VCaP (cell line): ENCODE results near the gene DNASE1.
"Not testable (repeated sequence)": the region's sequence is repeated elsewhere in the genome, so short reads cannot be mapped to it uniquely, and the experiment has no call there.

ENCODE experiments used
- H3K27ac ChIP-seq: fragments of 450-650 bp; 2 replicates; pipeline ENCODE4 v1.5.1; 2017
- CTCF ChIP-seq: fragments of 450-650 bp; conservative IDR thresholded peaks from 2 replicates; pipeline ENCODE4 v1.5.1; 2017; ENCODE audit warnings: mild to moderate bottlenecking, moderate library complexity

Gene DNASE1

GRCh38 chr16:3654249-3654991 lies at the start of gene DNASE1:
Gene DNASE1, plus strand, starts transcription at chr16:3654691. Its CDS starts 683 bp downstream, at chr16:3655374.
- TF ChIP-seq CTCF, result peak; percentile 67
- H3K27ac ChIP-seq, result no peak within 1 kb of the TSS; the same call in 1 of the 2 replicates

DNA sequence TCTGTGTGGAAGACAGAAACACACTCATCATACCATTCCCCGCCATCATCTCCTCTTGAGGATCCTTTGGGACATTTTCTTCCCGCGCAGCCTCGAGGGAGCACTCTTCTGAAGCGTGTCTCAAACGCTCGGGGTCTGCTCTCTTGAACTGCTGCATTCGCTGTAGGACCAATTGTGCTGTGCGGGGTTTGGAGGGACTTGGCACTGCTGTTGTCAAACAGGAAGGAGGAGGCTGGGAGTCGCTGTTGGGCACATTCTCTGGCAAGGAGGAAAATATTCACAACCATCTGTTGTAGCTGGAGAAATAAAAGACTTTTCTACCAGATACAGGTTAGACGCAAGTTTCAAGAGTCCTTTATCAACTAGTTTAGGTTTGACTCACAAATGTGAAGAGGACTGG lies 48.0 kb upstream of the DNASE1 start:
- no peak overlapping the region for H3K27ac ChIP-seq
- no peak for TF ChIP-seq CTCF

DNA sequence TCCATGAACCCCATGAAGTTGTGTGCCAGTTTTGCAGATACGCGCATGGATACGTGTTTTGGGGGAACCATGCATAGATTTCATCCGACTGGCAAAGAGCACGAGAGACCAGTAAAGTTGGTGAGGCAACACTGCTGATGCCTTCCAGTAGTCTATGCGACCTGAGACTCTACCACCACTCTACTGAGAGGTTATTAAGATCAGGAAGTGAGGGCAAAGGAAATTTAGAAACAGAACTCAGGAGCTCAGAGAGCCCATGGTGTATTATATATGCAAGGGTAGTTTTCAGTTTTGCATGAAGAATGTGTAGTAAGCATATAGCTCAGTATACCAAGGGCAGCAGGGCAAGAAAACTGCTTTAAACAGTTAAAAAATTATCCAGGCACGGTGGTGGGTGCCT lies 47.3 kb upstream of the DNASE1 start:
- H3K27ac ChIP-seq, result no peak overlapping the region
- TF ChIP-seq CTCF, result no peak

DNA sequence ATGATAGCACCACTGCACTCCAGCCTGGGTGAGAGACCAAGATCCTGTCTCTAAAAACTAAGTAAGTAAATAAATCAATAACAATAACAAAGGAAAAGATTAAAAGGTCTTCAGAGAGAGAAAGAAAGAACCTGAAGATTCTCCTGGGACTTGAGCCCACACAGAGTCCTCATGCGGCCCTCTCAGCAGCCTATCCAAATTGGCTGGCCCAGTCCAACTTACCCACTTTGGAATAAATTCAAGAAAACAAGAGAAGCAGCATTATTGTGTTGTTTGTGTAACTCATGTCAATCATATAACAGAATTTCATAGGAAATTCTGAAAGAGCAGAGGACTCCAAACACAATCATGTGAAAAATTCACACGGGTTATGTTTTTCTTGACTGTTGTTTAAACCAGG lies 46.9 kb upstream of the DNASE1 start:
- TF ChIP-seq CTCF, result no peak
- no peak overlapping the region for H3K27ac ChIP-seq

DNA sequence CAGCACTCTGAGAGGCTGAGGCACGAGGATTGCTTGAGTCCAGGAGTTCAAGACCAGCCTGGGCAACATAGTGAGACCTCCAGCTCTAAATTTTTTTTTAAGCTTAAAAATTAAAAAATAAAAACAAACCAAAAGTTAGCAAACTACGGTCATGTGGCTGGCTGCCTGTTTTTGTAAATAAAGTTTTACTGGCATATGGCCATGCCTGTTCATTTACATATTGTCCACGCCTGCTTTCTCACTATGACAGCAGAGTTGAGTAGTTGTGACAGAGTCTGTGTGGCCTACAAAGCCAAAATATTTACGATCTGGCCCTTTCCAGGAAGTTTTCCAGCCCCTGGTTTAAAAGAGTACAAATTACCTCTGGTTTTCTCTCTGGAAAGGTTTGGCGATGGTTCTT lies 46.4 kb upstream of the DNASE1 start:
- H3K27ac ChIP-seq, result no peak overlapping the region
- no peak for TF ChIP-seq CTCF

DNA sequence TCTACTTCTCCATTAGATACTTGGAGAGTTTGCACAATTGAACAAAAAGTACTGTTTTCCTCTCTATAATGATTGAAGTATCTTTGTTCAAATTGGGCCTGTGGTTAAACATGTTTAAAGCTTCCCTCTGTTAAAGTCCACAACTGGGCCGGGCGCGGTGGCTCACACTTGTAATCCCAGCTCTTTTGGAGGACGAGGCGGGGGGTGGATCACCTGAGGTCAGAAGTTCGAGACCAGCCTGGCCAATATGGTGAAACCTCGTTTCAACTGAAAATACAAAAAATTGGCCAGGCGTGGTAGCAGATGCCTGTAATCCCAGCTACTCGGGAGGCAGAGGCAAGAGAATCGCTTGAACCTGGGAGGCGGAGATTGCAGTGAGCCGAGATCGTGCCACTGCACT lies 45.5 kb upstream of the DNASE1 start:
- H3K27ac ChIP-seq, result not testable (repeated sequence)

DNA sequence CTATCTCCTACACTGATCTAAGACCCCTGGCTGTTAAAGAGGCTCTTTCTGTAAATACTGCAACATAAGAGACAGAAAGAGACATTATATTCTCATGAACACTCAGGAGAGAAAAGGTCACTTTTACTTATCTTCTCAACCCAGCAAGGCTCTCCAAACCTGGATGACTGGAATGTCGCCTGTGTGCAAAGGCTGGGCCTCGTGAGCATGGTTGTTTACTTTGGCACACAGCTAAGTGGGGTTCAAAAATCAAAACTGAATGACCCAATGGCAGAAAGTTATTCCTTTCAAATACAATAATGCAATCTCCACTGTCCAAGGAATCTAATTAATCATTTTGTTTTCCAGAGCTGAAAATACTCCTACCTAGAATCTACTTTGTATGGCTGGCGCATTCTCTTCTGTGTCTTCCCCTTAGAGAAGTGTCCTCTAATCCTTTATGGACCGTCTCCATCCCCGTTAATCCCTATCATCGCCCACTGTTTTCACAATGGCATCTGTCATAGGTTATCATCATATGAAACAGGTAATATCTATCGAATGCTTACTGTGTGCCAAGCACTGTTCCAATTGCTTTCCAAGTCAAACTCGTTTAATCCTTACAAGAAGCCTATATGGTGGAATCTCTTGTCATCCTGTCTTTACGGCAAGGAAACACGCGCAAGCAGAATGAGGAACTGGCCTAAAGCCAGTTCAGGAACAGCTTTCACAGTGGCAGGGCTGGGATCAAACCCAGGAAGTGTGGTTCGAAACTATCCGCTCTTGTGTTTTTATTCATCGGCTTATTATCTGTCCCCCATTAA lies 44.4 kb upstream of the DNASE1 start:
- H3K27ac ChIP-seq, result peak overlapping the region; percentile 68
- TF ChIP-seq CTCF, result no peak

DNA sequence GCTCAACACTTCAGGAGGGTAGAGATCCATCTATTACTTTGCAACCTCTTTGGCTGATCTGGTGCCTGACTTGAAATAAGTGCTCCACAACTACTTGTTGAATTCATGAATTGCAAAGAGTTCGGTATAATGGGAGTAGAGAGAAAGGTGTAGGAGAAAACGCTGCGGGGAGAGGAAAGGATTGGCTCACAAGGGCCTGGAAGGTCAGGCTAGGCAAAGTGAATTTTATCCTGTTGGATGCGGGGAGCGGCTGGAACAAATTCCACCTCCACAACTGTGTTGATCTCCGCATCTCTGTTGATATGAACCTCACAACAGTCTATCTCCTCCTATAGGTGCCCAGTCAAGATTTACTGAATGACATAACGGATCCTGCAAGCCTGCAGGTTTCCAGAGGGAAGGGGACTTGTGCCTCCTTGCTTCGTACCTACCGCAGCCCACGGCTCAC lies 43.8 kb upstream of the DNASE1 start:
- peak overlapping the region; percentile 68 for H3K27ac ChIP-seq

More for the DNA sequence above, 43.8 kb upstream of the DNASE1 start:
- no peak for TF ChIP-seq CTCF
